NCI-H128 (cell line): ENCODE measurements around the gene SLC16A13.
"Not testable (repeated sequence)": the region's sequence is repeated elsewhere in the genome, so short reads cannot be mapped to it uniquely, and the experiment has no call there.

ENCODE experiments used
- DNase-seq: peaks from one replicate; lab custom pipeline; 2025; ENCODE audit not compliant: unreplicated experiment; lab: John Stamatoyannopoulos, UW

Gene SLC16A13

GRCh38 chr17:7060165-7060891 is 24.5 kb downstream of the SLC16A13 start:
- no peak for DNase-seq

GRCh38 chr17:7063518-7064094 is 27.8 kb downstream of the SLC16A13 start:
- no peak for DNase-seq

DNA sequence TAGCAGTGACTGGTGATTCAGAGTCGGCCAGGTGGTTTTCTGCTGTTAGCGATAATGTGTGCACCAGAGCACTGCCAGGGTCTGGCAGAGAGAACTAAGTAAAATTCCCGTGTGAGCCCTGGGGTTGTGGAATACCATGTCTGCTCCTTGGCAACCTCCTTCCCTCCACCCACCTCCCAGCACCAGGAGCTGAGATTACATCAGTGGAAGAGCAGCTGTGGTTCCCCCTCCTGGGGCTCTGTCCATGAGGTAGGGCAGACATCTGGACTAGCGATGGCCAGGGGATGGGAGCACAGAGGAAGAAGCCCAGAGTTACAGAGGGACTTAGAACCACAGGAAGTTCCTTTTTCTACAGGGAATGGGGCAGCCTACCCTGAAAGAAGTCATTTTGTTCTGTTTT is 28.4 kb downstream of the SLC16A13 start:
- no peak for DNase-seq

DNA sequence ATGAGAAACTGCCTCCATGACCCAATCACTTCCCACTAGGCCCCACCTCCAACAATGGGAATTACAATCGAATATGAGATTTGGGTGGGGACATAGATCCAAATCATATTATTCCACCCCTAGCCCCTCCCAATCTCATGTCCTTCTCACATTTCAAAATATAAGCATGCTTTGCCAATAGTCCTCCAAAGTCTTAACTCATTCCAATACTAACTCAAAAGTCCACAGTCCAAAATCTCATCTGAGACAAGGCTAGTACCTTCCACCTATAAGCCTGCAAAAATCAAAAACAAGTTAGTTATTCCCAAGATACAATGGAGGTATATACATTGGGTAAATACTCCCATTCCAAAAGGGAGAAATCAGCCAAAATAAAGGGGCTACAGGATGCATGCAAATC is 31.4 kb downstream of the SLC16A13 start:
- no peak for DNase-seq

DNA sequence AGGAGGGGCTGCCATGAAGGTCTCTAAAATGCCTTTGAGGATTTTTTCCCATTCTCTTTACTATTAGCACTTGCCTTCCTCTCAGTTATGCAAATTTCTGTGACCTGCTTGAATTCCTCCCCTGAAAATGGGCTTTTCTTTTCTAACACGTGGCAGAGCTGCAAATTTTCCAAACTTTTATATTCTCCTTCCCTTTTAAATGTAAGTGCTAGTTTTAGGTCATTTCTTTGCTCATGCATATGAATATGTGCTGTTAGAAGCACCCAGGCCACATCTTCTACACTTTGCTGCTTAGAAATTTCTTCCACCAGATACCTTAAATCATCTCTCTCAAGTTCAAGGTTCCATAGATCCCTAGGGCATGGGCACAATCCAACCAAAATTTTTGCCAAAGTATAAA is 32.5 kb downstream of the SLC16A13 start:
- DNase-seq, result no peak

GRCh38 chr17:7070712-7071111 is 34.9 kb downstream of the SLC16A13 start:
- DNase-seq, result no peak

DNA sequence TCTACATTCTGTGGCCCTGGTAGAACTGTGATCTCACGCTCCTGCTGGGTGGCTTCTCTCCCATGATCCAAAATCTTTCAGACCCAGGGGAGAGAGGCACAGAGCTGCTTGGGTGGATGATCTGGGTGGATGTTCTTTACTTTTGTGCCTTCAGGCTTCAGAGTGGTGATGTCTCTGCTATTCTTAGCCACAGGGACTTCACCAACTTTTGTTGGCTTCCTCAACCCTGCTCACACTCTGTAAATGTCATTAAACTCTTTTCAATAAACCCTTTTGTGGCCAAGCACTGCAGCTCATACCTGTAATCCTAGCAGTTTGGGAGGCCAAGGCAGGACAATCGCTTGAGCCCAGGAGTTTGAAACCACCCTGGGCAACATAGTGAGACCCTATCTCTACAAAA is 36.6 kb downstream of the SLC16A13 start:
- no peak for DNase-seq

GRCh38 chr17:7074931-7075330 is 39.1 kb downstream of the SLC16A13 start:
- DNase-seq, result no peak

DNA sequence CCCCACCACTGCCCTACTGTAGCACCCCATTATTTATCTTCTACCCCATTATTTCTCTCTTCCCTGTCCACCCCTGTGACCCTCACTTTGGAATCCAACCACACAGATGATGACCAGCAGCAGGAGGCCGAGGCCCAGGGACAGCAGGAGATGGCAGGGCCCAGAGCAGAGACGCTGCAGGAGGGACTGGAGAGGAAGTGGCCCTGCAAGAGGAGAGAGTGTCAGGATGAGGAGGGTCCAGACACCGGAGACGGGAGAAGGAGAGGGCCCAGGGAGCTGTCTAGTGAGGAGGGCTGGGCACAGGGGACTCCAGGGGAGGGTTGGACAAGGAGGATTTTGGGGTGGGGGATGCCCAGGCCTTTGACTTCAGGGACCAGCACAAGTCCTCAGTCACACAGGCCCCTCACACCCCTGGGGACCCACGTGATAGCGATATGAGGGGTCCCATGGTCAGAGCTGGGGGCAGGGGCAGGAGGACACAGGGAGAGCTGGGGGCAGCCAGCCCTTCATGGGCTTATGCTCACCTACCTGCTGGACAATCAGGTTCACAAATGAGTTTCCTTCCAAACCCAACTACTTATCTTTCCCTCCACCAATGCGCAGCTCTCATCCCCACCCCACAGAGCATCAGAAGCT is 42.2 kb downstream of the SLC16A13 start:
- no peak for DNase-seq

- no peak for DNase-seq
Measured at GRCh38 chr17:7078711-7079110, 42.9 kb downstream of the SLC16A13 start.

DNA sequence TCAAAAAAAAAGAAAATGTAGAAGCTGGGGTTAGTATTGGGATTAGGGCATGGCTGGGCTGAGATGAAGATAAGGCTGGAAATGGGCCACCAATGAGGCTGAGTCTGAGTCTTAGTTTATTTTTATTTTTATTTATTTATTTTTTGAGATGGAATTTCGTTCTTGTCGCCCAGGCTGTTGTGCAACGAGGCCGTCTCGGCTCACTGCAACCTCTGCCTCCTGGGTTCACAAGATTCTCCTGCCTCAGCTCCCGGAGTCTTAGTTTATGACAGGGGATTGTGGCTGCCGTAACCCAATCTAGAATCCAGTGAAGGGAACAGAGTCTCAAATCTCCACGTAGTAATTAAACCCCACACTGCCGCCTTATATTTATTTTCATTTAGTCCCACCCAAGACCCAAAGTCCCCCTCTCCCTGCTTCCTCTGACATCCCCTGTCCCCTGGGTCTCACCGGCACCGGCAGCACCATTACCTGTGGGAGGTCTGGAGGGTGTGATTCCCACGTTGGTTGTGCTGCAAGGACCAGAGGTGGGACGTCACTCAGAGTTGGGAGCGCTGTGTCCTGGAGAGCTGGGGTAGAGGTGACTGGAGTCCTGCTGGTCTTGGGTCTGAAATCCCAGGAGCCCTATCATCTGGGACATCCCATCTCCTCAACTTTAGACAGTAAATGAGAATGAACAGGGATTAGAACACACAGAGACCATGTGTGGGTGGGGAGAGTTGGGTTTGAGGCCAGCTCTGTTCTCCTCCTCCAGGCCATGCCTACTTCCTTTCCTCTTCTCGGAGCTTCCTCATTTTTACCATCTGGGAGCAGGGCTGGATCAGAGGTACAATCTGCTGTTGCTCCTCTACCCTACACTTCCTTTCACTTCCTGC is 44.0 kb downstream of the SLC16A13 start, which contains the start of gene CLEC10A:
Gene CLEC10A (minus strand): TSS at position 671 of the 875 bp plus-strand sequence. CDS start 1,439 bp downstream, outside the sequence.
- DNase-seq, result no peak

- DNase-seq, result no peak
Measured at GRCh38 chr17:7080456-7081041, 44.7 kb downstream of the SLC16A13 start.

DNA sequence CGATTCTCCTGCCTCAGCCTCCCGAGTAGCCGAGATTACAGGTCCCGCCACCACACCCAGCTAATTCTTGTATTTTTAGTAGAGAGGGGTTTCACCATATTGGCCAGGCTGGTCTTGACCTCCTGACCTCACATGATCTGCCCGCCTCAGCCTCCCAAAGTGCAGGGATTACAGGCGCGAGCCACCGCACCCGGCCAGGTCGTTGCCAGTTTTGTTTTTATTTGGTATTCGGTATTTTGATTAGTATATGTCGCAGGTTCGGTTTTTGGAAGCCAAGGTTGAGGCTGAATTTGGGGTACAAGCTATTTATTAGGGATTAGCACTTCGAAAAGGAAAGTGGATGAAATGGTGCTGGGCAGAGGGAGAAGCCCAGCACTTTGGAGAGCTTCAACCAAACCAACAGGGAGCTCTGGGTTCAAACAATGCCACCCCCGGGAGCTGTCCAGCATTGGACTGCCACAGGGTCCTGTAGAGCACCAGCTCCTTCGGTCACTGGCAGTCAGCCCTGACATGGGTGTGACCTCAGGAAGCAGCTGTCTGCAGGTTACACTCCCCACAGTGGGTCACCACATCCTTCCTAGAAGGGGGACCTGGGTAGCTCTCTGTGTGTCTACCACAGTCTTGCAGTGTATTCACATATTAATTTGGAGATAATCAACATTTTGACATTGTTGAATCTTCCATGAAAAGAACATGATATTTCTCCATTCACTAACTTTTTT is 45.7 kb downstream of the SLC16A13 start:
- DNase-seq, result no peak

- no peak for DNase-seq
Measured at GRCh38 chr17:7083592-7083991, 47.8 kb downstream of the SLC16A13 start.

- no peak for DNase-seq
Measured at GRCh38 chr17:7084088-7084487, 48.3 kb downstream of the SLC16A13 start.

GRCh38 chr17:7088442-7088841 is 52.6 kb downstream of the SLC16A13 start:
- DNase-seq, result not testable (repeated sequence)

GRCh38 chr17:7089570-7089969 is 53.8 kb downstream of the SLC16A13 start:
- not testable (repeated sequence) for DNase-seq
